ENCODE results near the gene HOXA6.

Gene HOXA6

DNA sequence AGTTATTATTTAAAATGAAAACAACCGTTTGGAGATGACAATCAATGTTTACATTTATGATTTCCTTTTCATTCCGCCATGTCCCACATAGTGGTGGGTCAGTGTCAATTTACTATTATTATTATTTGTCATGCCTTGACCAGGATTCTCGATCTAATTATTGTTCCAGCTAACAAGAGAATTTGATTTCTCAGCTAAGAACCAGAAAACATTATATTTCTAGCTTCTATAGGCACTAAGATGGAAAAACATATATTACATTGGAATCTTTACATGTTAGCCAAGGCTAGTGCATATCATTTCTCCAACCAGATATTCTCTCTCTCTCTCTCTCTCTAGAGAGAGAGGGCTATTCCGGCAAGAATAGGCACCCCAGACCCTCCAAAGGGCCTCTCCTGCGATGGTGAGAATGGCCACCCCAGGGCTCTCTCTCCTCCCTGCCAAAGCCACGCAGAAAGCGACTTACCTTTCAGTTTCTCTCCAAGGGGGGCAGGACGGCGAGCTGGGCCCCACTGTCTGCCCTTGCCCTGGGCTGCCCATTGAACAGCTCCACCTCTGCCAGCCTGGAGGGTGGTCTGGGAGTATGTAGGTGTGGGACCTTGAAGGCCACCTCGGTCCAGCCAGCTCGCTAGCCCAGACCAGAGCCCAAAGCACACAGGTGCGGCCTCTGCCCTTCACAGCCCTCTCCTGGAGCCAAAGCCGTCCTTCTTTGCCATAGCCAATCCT is 2.4 kb upstream of the HOXA6 start:
- DNase-seq, result no peak

- no peak for DNase-seq
Measured at GRCh38 chr7:27148756-27149641, 1.4 kb upstream of the HOXA6 start.

DNA sequence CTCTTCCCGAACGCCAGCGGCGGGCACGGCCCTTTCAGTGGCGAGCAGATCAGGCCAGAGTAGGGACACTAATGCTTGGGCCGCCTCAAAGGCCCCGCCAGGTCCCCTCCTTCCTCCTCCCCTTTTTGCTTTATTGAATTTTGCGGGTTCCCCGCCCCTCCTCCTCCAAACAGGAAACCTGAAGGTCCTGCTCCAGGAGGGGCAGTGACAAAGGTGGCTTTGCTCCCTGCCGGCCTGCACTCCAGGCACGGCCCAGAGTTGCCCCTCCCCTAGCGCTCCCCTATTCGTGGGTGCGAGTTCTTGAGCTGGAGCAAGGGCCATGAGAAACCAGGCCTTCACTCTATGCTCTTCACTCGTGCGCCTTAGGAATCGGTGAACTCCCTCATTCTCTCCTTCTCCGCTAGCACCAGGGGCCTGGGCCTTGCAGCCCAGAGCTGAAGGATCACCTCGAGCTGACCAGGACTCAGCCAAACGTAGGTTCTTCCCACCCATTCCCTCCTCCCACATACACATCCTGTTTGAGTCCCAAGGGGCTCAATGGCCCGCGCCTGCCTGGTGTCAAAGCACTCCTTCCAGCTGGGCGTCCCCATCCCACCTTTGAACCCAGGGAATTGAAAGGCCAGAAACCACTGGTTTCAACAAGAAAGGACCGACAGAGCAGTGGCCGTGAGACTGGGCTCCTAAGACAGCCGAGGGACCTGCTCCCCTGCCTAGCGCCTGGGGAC is 619 bp upstream of the HOXA6 start:
- no peak for DNase-seq

- DNase-seq, result no peak
Measured at GRCh38 chr7:27146491-27147198, 929 bp downstream of the HOXA6 start.

DNA sequence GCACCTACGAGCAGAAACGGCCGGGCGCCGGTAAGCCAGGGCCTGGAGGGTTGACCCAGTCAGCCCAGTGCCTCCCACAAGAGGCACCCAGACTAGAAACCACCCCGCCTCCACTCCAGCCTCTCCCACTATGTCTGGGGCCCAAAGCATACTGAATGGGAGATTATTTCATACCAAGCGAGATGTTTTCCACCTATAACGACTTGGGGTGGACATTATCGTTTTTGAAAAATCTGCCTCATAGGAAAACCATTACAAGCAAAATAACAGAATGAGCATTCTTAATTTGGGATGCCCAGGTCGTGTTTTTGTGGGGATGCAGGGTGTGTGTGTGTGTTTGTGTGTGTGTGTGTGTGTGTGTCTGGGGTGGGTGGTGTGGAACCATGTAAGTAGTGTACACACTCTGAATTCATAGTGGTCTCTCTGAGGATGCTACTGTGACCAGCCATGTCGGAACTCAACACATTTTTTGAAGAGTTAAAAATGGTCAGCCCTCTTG is 1.6 kb downstream of the HOXA6 start:
- no peak for DNase-seq

- DNase-seq, result no peak
Measured at GRCh38 chr7:27145165-27145913, 2.2 kb downstream of the HOXA6 start.

GRCh38 chr7:27144781-27145164 is 2.8 kb downstream of the HOXA6 start:
- DNase-seq, result no peak

- no peak for DNase-seq
Measured at GRCh38 chr7:27143950-27144780, 3.4 kb downstream of the HOXA6 start.

DNA sequence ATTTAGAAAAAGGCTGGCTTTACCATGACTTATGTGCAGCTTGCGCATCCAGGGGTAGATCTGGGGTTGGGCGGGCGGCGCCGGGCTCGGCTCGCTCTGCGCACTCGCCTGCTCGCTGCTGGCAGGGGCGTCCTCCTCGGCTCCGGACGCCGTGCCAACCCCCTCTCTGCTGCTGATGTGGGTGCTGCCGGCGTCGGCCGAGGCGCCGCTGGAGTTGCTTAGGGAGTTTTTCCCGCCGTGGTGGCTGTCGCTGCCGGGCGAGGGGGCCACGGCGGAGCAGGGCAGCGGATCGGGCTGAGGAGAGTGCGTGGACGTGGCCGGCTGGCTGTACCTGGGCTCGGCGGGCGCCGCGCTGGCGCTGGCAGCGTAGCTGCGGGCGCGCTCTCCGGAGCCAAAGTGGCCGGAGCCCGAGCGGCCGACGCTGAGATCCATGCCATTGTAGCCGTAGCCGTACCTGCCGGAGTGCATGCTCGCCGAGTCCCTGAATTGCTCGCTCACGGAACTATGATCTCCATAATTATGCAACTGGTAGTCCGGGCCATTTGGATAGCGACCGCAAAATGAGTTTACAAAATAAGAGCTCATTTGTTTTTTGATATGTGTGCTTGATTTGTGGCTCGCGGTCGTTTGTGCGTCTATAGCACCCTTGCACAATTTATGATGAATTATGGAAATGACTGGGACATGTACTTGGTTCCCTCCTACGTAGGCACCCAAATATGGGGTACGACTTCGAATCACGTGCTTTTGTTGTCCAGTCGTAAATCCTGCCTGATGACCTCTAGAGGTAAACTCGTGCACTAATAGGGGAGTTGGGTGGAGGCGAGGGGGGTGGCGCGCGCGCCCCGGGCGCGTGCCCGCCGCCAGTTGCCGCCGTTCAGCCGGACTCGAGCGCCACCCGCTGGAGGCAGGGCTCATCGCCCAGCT is 4.3 kb downstream of the HOXA6 start, which contains the start of gene HOXA5:
TSS of gene HOXA5 (minus strand) at position 659 of the 927 bp plus-strand sequence. CDS start at position 585, 74 bp downstream.
- DNase-seq, result no peak

DNA sequence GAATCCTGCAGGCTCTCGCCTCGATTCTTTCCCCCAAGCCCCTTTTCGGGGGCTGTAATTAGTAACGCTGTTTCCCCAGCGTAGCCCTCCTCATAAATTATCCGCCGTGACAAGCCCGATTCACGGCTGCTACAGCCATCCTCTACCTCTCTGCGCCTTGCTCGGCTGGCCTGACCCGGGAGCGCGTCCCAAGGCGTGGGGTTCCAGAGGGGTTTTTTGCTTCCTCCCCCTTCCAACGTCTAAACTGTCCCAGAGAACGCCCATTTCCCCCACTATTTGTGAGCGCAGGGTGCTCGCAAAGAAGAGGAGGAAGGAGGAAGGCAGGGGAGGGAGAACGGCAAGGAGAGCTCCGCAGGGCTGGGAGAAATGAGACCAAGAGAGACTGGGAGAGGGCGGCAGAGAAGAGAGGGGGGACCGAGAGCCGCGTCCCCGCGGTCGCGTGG is 5.0 kb downstream of the HOXA6 start:
- DNase-seq, result no peak

- DNase-seq, result no peak
Measured at GRCh38 chr7:27141923-27142579, 5.5 kb downstream of the HOXA6 start.

DNA sequence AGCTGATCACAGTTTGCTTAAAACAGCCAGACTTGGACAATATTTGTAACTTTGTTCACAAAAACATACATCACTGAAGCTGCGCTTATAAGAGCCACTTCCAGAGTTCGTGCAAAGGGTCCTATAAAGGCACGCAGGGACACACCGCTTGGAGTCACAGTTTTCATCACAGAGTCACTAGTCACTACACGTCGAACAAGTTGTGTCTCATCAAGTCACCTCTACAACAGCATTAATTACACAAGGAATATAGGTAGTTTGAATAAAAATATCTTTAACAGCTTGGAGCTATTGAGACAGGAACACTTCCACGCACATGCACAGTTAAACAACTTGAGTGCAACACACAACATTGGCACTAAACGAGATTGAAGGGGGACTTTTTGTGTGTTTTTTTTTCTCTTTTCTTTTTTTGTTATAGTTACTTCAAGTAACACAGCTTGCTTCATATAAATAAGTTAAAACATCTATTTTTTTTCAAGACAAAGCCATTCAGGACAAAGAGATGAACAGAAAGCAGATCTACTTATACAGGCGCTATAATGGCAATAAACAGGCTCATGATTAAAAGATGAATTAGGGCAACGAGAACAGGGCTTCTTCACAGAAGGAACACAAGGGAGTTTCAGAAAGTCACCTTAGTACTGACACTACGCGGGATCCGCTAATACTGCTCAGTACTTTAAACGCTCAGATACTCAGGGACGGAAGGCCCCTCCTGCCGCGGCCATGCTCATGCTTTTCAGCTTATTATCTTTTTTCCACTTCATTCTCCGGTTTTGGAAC is 6.2 kb downstream of the HOXA6 start:
- no peak for DNase-seq

- no peak for DNase-seq
Measured at GRCh38 chr7:27140126-27140857, 7.3 kb downstream of the HOXA6 start.

DNA sequence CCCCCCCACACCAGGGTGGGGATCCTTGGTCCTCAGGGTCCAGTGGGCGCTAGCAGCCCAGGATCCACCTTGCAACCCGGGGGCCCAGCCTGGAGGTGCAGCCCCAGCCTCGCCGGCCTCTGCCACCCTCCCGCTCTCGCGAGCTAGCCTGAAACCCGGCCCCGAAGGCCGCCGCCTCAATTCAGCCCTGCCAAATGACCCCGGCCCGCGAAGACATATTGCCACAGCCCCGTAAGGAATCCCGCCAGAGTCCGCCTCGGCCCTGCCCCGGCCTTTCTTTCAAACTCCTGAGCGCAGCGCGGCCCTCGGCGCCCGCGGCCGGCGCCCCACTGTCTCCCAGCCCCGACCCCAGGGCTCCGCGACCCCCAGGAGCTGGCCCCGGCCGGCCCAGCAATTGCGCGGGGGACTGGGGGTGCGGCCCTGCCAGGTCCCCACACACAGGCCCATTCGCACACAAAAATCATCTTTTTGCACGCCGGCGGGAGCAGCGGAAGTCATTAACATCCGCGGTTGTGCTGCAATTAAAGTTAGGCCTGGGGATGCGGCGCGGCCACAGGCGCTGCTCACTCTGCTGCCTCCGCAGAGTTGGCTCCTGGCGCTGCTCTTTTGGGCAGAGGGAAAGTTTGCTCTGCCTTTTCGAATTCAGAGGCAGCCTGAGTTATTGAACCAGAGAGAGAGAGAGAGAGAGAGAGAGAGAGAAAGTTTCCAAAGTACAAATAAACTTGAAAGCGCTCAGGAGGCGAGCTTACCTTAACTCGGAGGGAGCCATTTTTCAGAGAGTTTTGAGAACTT is 8.0 kb downstream of the HOXA6 start:
- DNase-seq, result no peak

GRCh38 chr7:27138985-27139333 is 8.6 kb downstream of the HOXA6 start:
- DNase-seq, result no peak

DNA sequence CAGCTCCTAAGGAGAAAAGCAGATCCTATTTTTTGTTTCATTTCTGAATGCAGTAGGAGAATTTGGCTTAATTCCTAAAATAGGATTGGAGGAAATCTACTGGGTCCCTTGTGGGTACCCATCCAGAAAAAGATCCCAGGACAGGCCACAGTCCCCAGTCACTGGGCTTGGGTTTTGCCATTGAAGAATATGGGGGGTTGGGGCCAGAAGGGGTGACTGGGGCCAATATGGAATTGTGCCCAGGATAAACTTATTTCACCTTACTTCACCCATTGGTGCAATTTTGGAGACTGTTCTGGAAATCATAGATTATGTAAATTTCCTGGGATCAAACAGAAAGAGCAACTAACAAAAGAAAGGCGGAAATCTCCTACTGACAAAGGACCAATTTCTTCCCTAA is 9.1 kb downstream of the HOXA6 start:
- no peak for DNase-seq

Data from NCI-H2029 treated with DMSO at 0.1 percent for 48 hours (cell line).